Heart right ventricle (tissue), 16 donors: ENCODE measurements around the gene TMEM181. TPM values are rescaled to one million over a fixed set of nuclear protein-coding genes. Genes with fewer than 3 reads are reported as not detected.

Experiments
- ATAC-seq, 8 donors: fragments of 200-7000 bp; cut with Tn5 transposase; one replicate each; pipeline ENCODE4 v1.9.1; 2020; ENCODE audit warnings: mild to moderate bottlenecking in 8 of 8, moderate library complexity in 8 of 8, moderate number of reproducible peaks in 1 of 8
- DNase-seq, 2 donors: peaks; one replicate each; pipeline ENCODE4 v3.0.0-alpha.2; 2020
- H3K27ac ChIP-seq, 10 donors: fragments of 200-600 bp; sonication (generic) in 2 of 10; one replicate each; pipeline versions ENCODE4 v1.5.0 to v1.8.0; 2020 to 2022; ENCODE audit warnings: mild to moderate bottlenecking in 3 of 10
- H3K27me3 ChIP-seq, 7 donors: fragments of 200-600 bp; one replicate each; pipeline ENCODE4 v1.8.0; 2021 to 2022; ENCODE audit warnings: mild to moderate bottlenecking in 2 of 7
- H3K36me3 ChIP-seq, 9 donors: fragments of 200-600 bp; sonication (generic) in 1 of 9; one replicate each; pipeline versions ENCODE4 v1.5.0 to v1.8.0; 2020 to 2022; ENCODE audit warnings: mild to moderate bottlenecking in 2 of 9
- H3K4me1 ChIP-seq, 9 donors: fragments of 200-600 bp; sonication (generic) in 1 of 9; one replicate each; pipeline versions ENCODE4 v1.5.0 to v1.8.0; 2020 to 2022; ENCODE audit warnings: mild to moderate bottlenecking in 4 of 9
- H3K4me3 ChIP-seq, 10 donors: fragments of 200-600 bp; sonication (generic) in 2 of 10; one replicate each; pipeline versions ENCODE4 v1.5.0 to v1.8.0; 2020 to 2022; ENCODE audit warnings: mild to moderate bottlenecking in 7 of 10, moderate library complexity in 2 of 10
- H3K9me3 ChIP-seq, 11 donors: fragments of 200-600 bp in 10 of 11; sonication (generic) in 2 of 11; one replicate each; pipeline versions ENCODE4 v1.5.0 to v1.8.0; 2013 to 2022; ENCODE audit warnings: mild to moderate bottlenecking in 2 of 11, control low read depth in 1 of 11, moderate library complexity in 1 of 11
- WGBS, 2 donors: extraction: QIAGEN DNeasy Blood & Tissue Kit; methylation state at CpG; one replicate each; pipeline ENCODE4 v1.1.7; 2013; ENCODE audit warnings: inconsistent platforms in 1 of 2; 5-methylcytosine and 5-hydroxymethylcytosine counted together
- intact Hi-C, 10 donors: fragments of 100-400 bp; cut with DNase I; formaldehyde crosslinking; loops; one replicate each; pipeline versions ENCODE4 v1.11.1 to v1.14.2; 2022
- polyA plus RNA-seq, 2 donors: library from polyadenylated mRNA; stranded (reverse); fragments of 200-250 nt; gene quantifications; one replicate each; pipeline ENCODE4 v1.2.3, GENCODE V29; 2013
- total RNA-seq, 10 donors: library from RNA; stranded (reverse); fragmentation: NEBNext Ultra II Directional in 3 of 10; extraction: Animal tissue kit (Norgen Biotek cat#: 25700) in 3 of 10; gene quantifications; one replicate each; pipeline versions ENCODE4 v1.2.1 to v1.2.4, GENCODE V29; 2021 to 2023
- TF ChIP-seq, protein P1 (sequence below), 9 donors: fragments of 200-600 bp; sonication (generic) in 2 of 9; IDR thresholded peaks; one replicate each; pipeline versions ENCODE4 v1.5.0 to v1.8.0; 2021 to 2022; ENCODE audit warnings: antibody characterized with exemption in 9 of 9, mild to moderate bottlenecking in 5 of 9, moderate library complexity in 1 of 9
- donor health status: Arrhythmogenic right ventricular cardiomyopathy.
- donor health status: ischemic (EF 13 %, LVEDD 7.1; RV severe dilation, severe dysfunction).
- donor health status: healthy with polysubstance abuse.
- donor health status: DM: no; HTN: yes; CAD: no.
- donor health status: DM: no; HTN: no; CAD: no.
- donor health status: ischemic (EF 25% LVEDD 6.9; RV normal size, moderate dysfunction).
- donor health status: ischemic (EF 25% LVEDD 5.7; RV mildly dilated, moderate dysfunction).
- donor health status: healthy.
- donor health status: DM: yes; HTN: yes; CAD: no.
- donor health status: Ischemic cardiomyopathy.
- donor health status: ischemic (EF 35%, LVEDD 5.7; RV mildly dilated, moderate dysfunction).
- donor health status: nonischemic (EF 11% LVEDD 7.7; RV severe dilation, severe dysfunction).
- donor health status: DM: yes; HTN: yes; CAD: no.
- donor health status: PGD.
- donor health status: ischemic (EF 29% LVEDD 5.4; RV normal size, mild dysfunction).
- donor health status: nonischemic (EF 23%, LVEDD 6.1; RV moderate dilation, normal function).

Gene TMEM181
- total and polyA plus RNA-seq, 12 donors: 5.9 to 13.4 (median 9.6) TPM

DNA sequence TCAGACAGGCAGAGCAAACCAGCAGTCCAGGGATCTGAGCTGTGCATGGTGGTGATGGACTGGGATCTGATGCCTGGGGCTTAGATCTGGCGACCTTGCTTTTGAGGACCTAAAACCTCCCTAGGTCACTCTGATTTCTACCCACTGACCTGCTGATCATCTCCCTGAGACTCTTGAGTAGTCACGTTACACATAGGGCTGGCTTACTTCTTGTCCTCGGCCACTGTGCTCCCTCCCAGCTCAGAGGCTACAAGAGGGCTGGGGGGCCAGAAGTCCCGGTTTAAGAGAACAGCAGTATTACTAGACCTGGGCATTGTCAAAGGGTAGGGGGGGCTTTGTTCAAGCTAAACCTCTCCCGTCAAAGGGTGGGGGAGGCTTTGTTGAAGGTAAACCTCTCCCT is 79.2 kb downstream of the TMEM181 start:
- DNase-seq (no peak), ATAC-seq (no peak)
- Histone ChIP-seq H3K27me3 (no peaks in the 10 kb centered on the region), H3K36me3 (peaks cover 0 to 78% (median 23%) of the 10 kb centered on the region in 9 donors), H3K9me3 (no peaks in the 10 kb centered on the region), H3K4me1 (peaks cover 6 to 53% (median 43%) of the 10 kb centered on the region in 9 donors), H3K27ac (peak overlapping the region in 1 of 10 donors; percentile 46), H3K4me3 (no peak overlapping the region)
- intact Hi-C loops: loop anchor here in 1 of 10 donors (10.0 kb wide), 1 partner anchor 56 kb away; no protein-coding TSS in a partner anchor
- TF ChIP-seq, protein P1, sequence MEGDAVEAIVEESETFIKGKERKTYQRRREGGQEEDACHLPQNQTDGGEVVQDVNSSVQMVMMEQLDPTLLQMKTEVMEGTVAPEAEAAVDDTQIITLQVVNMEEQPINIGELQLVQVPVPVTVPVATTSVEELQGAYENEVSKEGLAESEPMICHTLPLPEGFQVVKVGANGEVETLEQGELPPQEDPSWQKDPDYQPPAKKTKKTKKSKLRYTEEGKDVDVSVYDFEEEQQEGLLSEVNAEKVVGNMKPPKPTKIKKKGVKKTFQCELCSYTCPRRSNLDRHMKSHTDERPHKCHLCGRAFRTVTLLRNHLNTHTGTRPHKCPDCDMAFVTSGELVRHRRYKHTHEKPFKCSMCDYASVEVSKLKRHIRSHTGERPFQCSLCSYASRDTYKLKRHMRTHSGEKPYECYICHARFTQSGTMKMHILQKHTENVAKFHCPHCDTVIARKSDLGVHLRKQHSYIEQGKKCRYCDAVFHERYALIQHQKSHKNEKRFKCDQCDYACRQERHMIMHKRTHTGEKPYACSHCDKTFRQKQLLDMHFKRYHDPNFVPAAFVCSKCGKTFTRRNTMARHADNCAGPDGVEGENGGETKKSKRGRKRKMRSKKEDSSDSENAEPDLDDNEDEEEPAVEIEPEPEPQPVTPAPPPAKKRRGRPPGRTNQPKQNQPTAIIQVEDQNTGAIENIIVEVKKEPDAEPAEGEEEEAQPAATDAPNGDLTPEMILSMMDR (IDR thresholded peaks at IDR 0.05): no peak
- 79 to 90% methylated on average over 5 of the region's 5 CpGs for WGBS, 2 donors

DNA sequence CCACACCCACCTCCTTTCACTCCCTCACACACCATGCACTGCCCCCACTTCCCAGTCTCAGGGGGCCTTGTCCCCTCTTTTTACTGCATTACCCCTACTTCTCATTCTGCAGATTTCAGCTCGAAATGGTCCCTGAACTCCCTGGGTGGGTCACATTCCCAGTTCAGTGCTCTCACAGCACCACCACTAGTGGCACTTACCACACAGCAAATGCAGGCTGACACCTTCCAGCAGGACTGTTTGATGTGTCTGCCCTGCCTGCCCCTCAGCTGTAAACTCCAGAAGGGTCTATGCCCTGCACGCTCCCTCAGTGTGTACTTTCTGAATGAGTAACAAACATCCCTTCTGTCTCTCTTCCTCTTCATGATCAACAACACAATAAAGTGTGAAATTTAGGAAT is 80.6 kb downstream of the TMEM181 start:
- WGBS, 2 donors: 88 to 89% methylated on average over 2 of the region's 2 CpGs
- Histone ChIP-seq H3K4me1 (peaks cover 6 to 59% (median 47%) of the 10 kb centered on the region in 9 donors), H3K27ac (peak overlapping the region in 2 of 10 donors; percentile 2 to 29), H3K27me3 (no peaks in the 10 kb centered on the region), H3K36me3 (peaks cover 0 to 63% (median 17%) of the 10 kb centered on the region in 9 donors), H3K4me3 (no peak overlapping the region), H3K9me3 (no peaks in the 10 kb centered on the region)
- intact Hi-C loops: no loop called here
- DNase-seq (no peak), ATAC-seq (no peak)
- TF ChIP-seq, protein P1 (IDR thresholded peaks at IDR 0.05): no peak

DNA sequence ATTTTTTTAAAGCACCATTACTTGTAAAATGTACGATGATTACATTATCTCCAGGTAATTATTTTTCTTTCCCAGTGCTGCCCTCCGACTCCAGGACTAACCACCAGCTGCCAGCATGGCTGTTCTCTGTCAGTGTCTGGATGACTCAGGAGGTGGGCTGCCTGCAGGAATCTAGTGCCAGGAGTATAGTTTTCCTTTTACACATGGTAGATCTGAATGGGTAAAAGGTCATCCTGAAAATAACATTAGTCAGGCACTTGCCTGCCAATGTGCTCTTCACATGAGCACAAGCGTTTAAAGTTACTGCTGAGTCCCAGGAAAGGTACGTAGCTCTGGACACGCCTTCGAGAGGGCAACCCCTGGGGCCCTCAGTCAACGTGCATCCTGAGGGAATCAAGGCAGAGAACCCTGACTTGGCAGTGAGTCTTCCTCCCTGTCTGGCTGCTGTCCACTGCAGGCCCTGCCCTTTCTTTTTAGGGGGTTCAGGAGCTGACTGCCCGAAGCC is 82.3 kb downstream of the TMEM181 start:
- intact Hi-C loops: no loop called here
- ATAC-seq: peak in 7 of 8 donors; percentile 3 to 55 (median 29)
- peak overlapping the region in 6 of 10 donors; percentile 0 to 99 (median 90) for H3K4me3 ChIP-seq
- TF ChIP-seq, protein P1 (IDR thresholded peaks at IDR 0.05): no peak
- DNase-seq: peak in 1 of 2 donors; percentile 46
- no peaks in the 10 kb centered on the region for H3K27me3 ChIP-seq
- WGBS, 2 donors: 21 to 34% methylated on average over 8 of the region's 8 CpGs
- H3K9me3 ChIP-seq: no peaks in the 10 kb centered on the region
- H3K4me1 ChIP-seq: peaks cover 6 to 61% (median 47%) of the 10 kb centered on the region in 9 donors
- peak overlapping the region; percentile 18 to 100 (median 97) for H3K27ac ChIP-seq
- H3K36me3 ChIP-seq: peaks cover 0 to 47% (median 4%) of the 10 kb centered on the region in 9 donors

DNA sequence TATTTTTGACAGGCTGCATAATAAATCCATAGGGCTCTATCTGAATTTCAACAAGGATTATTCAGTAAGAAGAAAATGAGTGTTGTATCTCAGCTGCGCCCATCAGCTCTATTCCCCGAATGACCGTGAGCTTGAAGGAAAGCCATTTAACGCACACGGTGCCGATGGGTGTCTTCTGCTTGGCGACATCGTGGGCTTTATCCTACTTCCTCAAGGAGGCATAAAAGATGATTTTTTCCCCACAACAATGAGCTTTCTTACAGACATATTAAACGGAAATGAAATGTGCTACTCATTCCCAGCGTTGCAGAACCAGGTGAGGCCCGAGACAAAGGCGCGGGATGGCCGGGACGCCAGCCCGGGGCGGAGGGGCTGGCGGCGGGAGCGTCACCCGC is 83.9 kb downstream of the TMEM181 start:
- H3K4me3 ChIP-seq: peak overlapping the region; percentile 75 to 99 (median 92)
- no peaks in the 10 kb centered on the region for H3K27me3 ChIP-seq
- peak overlapping the region; percentile 79 to 100 (median 98) for H3K27ac ChIP-seq
- peaks cover 0 to 32% (median 0%) of the 10 kb centered on the region in 9 donors for H3K36me3 ChIP-seq
- TF ChIP-seq, protein P1 (IDR thresholded peaks at IDR 0.05): no peak
- ATAC-seq (peak in 1 of 8 donors; percentile 1), DNase-seq (no peak)
- intact Hi-C loops: no loop called here
- H3K9me3 ChIP-seq: no peaks in the 10 kb centered on the region
- H3K4me1 ChIP-seq: peaks cover 6 to 63% (median 39%) of the 10 kb centered on the region in 9 donors
- WGBS, 2 donors: 1% methylated on average over 21 of the region's 21 CpGs
